Activated naive CD8-positive, alpha-beta T cell treated with anti-CD3 and anti-CD28 coated beads, Interleukin-2, amount 50 U/mL, for 24 hours (primary cell): Measurements from ENCODE around the gene CLCN5.

Experiments
- ATAC-seq: fragments of 150-1000 bp; cut with Tn5 transposase; one replicate; pipeline ENCODE4 v1.10.0; 2021
- DNase-seq: peaks from one replicate; pipeline ENCODE4 v3.0.0; 2021
- H3K27ac Mint-ChIP-seq: one replicate; pipeline ENCODE4 v1.8.0; 2021; ENCODE audit warnings: mild to moderate bottlenecking, mixed read lengths
- H3K27me3 Mint-ChIP-seq: one replicate; pipeline ENCODE4 v1.8.0; 2021; ENCODE audit warnings: mixed read lengths
- H3K36me3 Mint-ChIP-seq: one replicate; pipeline ENCODE4 v1.8.0; 2021; ENCODE audit warnings: low read depth, mixed read lengths
- H3K4me1 Mint-ChIP-seq: one replicate; pipeline ENCODE4 v1.8.0; 2021; ENCODE audit warnings: mixed read lengths
- H3K4me3 Mint-ChIP-seq: one replicate; pipeline ENCODE4 v1.8.0; 2021; ENCODE audit warnings: mild to moderate bottlenecking, moderate library complexity, mixed read lengths
- H3K9me3 Mint-ChIP-seq: one replicate; pipeline ENCODE4 v1.8.0; 2021; ENCODE audit warnings: mixed read lengths

Gene CLCN5

GRCh38 chrX:50103866-50104566 is 181.6 kb downstream of the CLCN5 start:
- H3K27ac Mint-ChIP-seq, result no peak overlapping the region
- no peak for ATAC-seq
- DNase-seq, result no peak
- no peaks in the 10 kb centered on the region for H3K36me3 Mint-ChIP-seq
- H3K27me3 Mint-ChIP-seq, result peaks cover under 1% of the 10 kb centered on the region
- H3K4me3 Mint-ChIP-seq, result no peak overlapping the region
- H3K9me3 Mint-ChIP-seq, result no peaks in the 10 kb centered on the region
- peaks cover 4% of the 10 kb centered on the region for H3K4me1 Mint-ChIP-seq

- Mint-ChIP-seq H3K36me3 (no peaks in the 10 kb centered on the region), H3K27me3 (peaks cover 3% of the 10 kb centered on the region), H3K9me3 (no peaks in the 10 kb centered on the region), H3K4me1 (peaks cover 4% of the 10 kb centered on the region), H3K4me3 (no peak overlapping the region), H3K27ac (no peak overlapping the region)
- DNase-seq, result no peak
- no peak for ATAC-seq
Observed at GRCh38 chrX:50106051-50106675, 183.8 kb downstream of the CLCN5 start.

- H3K4me3 Mint-ChIP-seq, result no peak overlapping the region
- no peaks in the 10 kb centered on the region for H3K36me3 Mint-ChIP-seq
- H3K4me1 Mint-ChIP-seq, result peaks cover 4% of the 10 kb centered on the region
- no peaks in the 10 kb centered on the region for H3K9me3 Mint-ChIP-seq
- no peak for DNase-seq
- H3K27ac Mint-ChIP-seq, result no peak overlapping the region
- peaks cover 3% of the 10 kb centered on the region for H3K27me3 Mint-ChIP-seq
- ATAC-seq, result no peak
Observed at GRCh38 chrX:50107470-50107869, 185.1 kb downstream of the CLCN5 start.

GRCh38 chrX:50108264-50108663 is 185.9 kb downstream of the CLCN5 start:
- Mint-ChIP-seq H3K4me1 (peaks cover 4% of the 10 kb centered on the region), H3K4me3 (no peak overlapping the region), H3K27ac (no peak overlapping the region), H3K27me3 (peaks cover 3% of the 10 kb centered on the region), H3K9me3 (no peaks in the 10 kb centered on the region), H3K36me3 (no peaks in the 10 kb centered on the region)
- ATAC-seq (no peak), DNase-seq (no peak)

- H3K4me3 Mint-ChIP-seq, result no peak overlapping the region
- peaks cover 3% of the 10 kb centered on the region for H3K27me3 Mint-ChIP-seq
- H3K9me3 Mint-ChIP-seq, result no peaks in the 10 kb centered on the region
- H3K4me1 Mint-ChIP-seq, result no peaks in the 10 kb centered on the region
- DNase-seq (no peak), ATAC-seq (no peak)
- H3K27ac Mint-ChIP-seq, result no peak overlapping the region
- no peaks in the 10 kb centered on the region for H3K36me3 Mint-ChIP-seq
Observed at GRCh38 chrX:50111742-50112141, 189.3 kb downstream of the CLCN5 start.

GRCh38 chrX:50114113-50114512 is 191.7 kb downstream of the CLCN5 start:
- Mint-ChIP-seq H3K27me3 (peaks cover 1% of the 10 kb centered on the region), H3K4me3 (no peak overlapping the region), H3K27ac (no peak overlapping the region), H3K4me1 (no peaks in the 10 kb centered on the region), H3K9me3 (no peaks in the 10 kb centered on the region), H3K36me3 (no peaks in the 10 kb centered on the region)
- ATAC-seq (no peak), DNase-seq (no peak)

GRCh38 chrX:50115973-50116372 is 193.6 kb downstream of the CLCN5 start:
- H3K27ac Mint-ChIP-seq, result no peak overlapping the region
- no peak for ATAC-seq
- DNase-seq, result no peak
- no peaks in the 10 kb centered on the region for H3K36me3 Mint-ChIP-seq
- no peaks in the 10 kb centered on the region for H3K9me3 Mint-ChIP-seq
- H3K4me3 Mint-ChIP-seq, result no peak overlapping the region
- peaks cover 2% of the 10 kb centered on the region for H3K27me3 Mint-ChIP-seq
- no peaks in the 10 kb centered on the region for H3K4me1 Mint-ChIP-seq

GRCh38 chrX:50117476-50117875 is 195.1 kb downstream of the CLCN5 start:
- no peaks in the 10 kb centered on the region for H3K9me3 Mint-ChIP-seq
- no peaks in the 10 kb centered on the region for H3K36me3 Mint-ChIP-seq
- H3K4me3 Mint-ChIP-seq, result no peak overlapping the region
- H3K27me3 Mint-ChIP-seq, result peaks cover 2% of the 10 kb centered on the region
- no peaks in the 10 kb centered on the region for H3K4me1 Mint-ChIP-seq
- ATAC-seq (no peak), DNase-seq (no peak)
- H3K27ac Mint-ChIP-seq, result no peak overlapping the region

GRCh38 chrX:50125480-50125879 is 203.1 kb downstream of the CLCN5 start:
- no peaks in the 10 kb centered on the region for H3K36me3 Mint-ChIP-seq
- no peak overlapping the region for H3K27ac Mint-ChIP-seq
- no peaks in the 10 kb centered on the region for H3K4me1 Mint-ChIP-seq
- no peak overlapping the region for H3K4me3 Mint-ChIP-seq
- no peaks in the 10 kb centered on the region for H3K9me3 Mint-ChIP-seq
- no peak for DNase-seq
- peaks cover 5% of the 10 kb centered on the region for H3K27me3 Mint-ChIP-seq
- no peak for ATAC-seq

- no peaks in the 10 kb centered on the region for H3K9me3 Mint-ChIP-seq
- H3K36me3 Mint-ChIP-seq, result no peaks in the 10 kb centered on the region
- no peak overlapping the region for H3K4me3 Mint-ChIP-seq
- H3K27ac Mint-ChIP-seq, result no peak overlapping the region
- no peaks in the 10 kb centered on the region for H3K4me1 Mint-ChIP-seq
- DNase-seq (no peak), ATAC-seq (no peak)
- peaks cover 2% of the 10 kb centered on the region for H3K27me3 Mint-ChIP-seq
Observed at GRCh38 chrX:50147972-50148371, 225.6 kb downstream of the CLCN5 start.
